Prostate gland (tissue), 2 donors: Measurements from ENCODE around the gene EEF1AKMT2. TPM values are rescaled to one million over a fixed set of nuclear protein-coding genes. Genes with fewer than 3 reads are reported as not detected.
"Not testable (repeated sequence)": the region's sequence is repeated elsewhere in the genome, so short reads cannot be mapped to it uniquely, and the experiment has no call there.

Source experiments
- DNase-seq: peaks from one replicate; pipeline ENCODE4 v3.0.0-alpha.2; 2019; ENCODE audit warnings: low spot score
- H3K27ac ChIP-seq, 2 donors: fragments of 200-600 bp; sonication (generic); 2 replicates each; pipeline ENCODE4 v1.5.1; 2017 to 2019
- H3K27me3 ChIP-seq: fragments of 200-600 bp; sonication (generic); replicated peaks from 2 replicates; pipeline ENCODE4 v1.5.1; 2019; ENCODE audit not compliant: insufficient read depth
- H3K36me3 ChIP-seq, 2 donors: fragments of 200-600 bp; sonication (generic); 1 replicate in 1 of 2; 2 replicates in 1 of 2; pipeline versions ENCODE4 v1.5.1 to v1.8.1; 2017 to 2019
- H3K4me1 ChIP-seq: fragments of 200-600 bp; sonication (generic); replicated peaks from 2 replicates; pipeline ENCODE4 v1.5.1; 2019
- H3K4me3 ChIP-seq, 2 donors: fragments of 200-600 bp; sonication (generic); 2 replicates each; pipeline ENCODE4 v1.5.1; 2017 to 2019
- H3K9me3 ChIP-seq: fragments of 200-600 bp; sonication (generic); 2 replicates; pipeline ENCODE4 v1.5.1; 2017
- CTCF ChIP-seq, 4 experiments: fragments of 200-600 bp in 2 of 4; fragments of 450-650 bp in 2 of 4; sonication (generic) in 2 of 4; IDR thresholded peaks; 1 replicate in 3 of 4; 2 replicates in 1 of 4; pipeline ENCODE4 v1.5.1; 2016 to 2019; ENCODE audit warnings: antibody characterized with exemption in 4 of 4, mild to moderate bottlenecking in 2 of 4, moderate library complexity in 2 of 4
- POLR2A ChIP-seq: fragments of 450-650 bp; IDR thresholded peaks from one replicate; pipeline ENCODE4 v1.6.1; 2016; ENCODE audit warnings: antibody characterized with exemption, mild to moderate bottlenecking
- POLR2AphosphoS5 ChIP-seq: sonication (generic); formaldehyde crosslinking; IDR thresholded peaks from one replicate; pipeline ENCODE4 v1.6.1; 2017; ENCODE audit warnings: antibody characterized with exemption
- WGBS: methylation state at CpG from one replicate; pipeline ENCODE4 v1.1.5; 2018; 5-methylcytosine and 5-hydroxymethylcytosine counted together
- intact Hi-C: fragments of 100-400 bp; cut with DNase I; formaldehyde crosslinking; loops from one replicate; pipeline ENCODE4 v1.14.2; 2022
- total RNA-seq, 2 donors: library from RNA; depleted of rRNA; stranded (reverse); fragments of >200 nt; gene quantifications; one replicate each; pipeline ENCODE4 v1.1.0, GENCODE V29; 2016

Gene EEF1AKMT2
- total RNA-seq, 2 donors from 2014 or later, result 15.7 to 20.5 TPM

DNA sequence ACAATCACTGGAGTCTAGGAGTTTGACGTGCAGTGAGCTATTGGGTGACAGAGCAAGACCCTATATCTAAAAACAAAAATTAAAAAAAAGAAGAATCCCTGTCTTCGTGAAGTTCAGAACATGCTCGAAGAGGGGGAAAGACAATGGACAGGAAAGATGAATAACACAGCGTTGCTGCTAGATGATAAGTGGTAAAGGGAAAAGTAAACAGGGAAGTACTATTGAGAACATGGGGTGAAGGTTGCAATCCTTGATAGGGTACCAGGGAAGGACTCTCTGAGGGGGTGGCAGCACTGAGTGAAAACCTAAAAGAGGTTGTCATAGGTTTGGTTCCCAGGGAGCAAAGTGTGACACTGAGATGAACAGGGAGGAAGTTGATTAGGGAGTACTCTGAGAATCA, 7.1 kb upstream of the EEF1AKMT2 start:
- H3K27ac ChIP-seq, result no peak overlapping the region
- intact Hi-C loops, result no loop called here
- TF ChIP-seq CTCF (IDR thresholded peaks at IDR 0.05) (no peak), POLR2AphosphoS5 (no peak), POLR2A (no peak)
- no peaks in the 10 kb centered on the region for H3K27me3 ChIP-seq
- H3K4me1 ChIP-seq, result peaks cover 5% of the 10 kb centered on the region
- WGBS, result 73% methylated on average over 4 of the region's 4 CpGs
- no peaks in the 10 kb centered on the region for H3K36me3 ChIP-seq
- no peaks in the 10 kb centered on the region for H3K9me3 ChIP-seq
- no peak for DNase-seq
- H3K4me3 ChIP-seq, result no peak overlapping the region

GRCh38 chr10:124798364-124798763, 6.7 kb upstream of the EEF1AKMT2 start:
- DNase-seq, result no peak

DNA sequence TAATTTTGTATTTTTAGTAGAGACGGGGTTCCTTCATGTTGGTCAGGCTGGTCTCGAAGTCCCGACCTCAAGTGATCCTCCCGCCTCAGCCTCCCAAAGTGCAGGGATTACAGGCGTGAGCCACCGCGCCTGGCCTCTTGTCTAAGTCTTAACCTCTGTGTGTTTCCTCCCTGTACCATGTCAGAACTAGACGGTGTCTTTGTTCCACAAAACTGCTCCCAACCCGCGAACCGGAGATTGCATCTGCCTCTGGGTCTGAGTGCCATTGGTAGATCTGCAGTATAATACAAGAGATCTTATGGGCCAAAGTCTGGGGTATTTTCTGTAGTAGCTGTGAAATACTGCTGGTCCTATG, 1.3 kb upstream of the EEF1AKMT2 start:
- H3K36me3 ChIP-seq, result no peaks in the 10 kb centered on the region
- H3K27ac ChIP-seq, result no peak overlapping the region
- 95% methylated on average over 11 of the region's 11 CpGs for WGBS
- no peak for DNase-seq
- H3K4me1 ChIP-seq, result no peaks in the 10 kb centered on the region
- TF ChIP-seq POLR2AphosphoS5 (no peak), CTCF (IDR thresholded peaks at IDR 0.05) (no peak), POLR2A (no peak)
- intact Hi-C loops, result loop anchor here (5.0 kb wide), 1 partner anchor 46 kb away; no protein-coding TSS in a partner anchor
- H3K27me3 ChIP-seq, result no peaks in the 10 kb centered on the region
- H3K4me3 ChIP-seq, result no peak overlapping the region
- no peaks in the 10 kb centered on the region for H3K9me3 ChIP-seq

More at GRCh38 chr10:124798364-124798763, 6.7 kb upstream of the EEF1AKMT2 start:
- intact Hi-C loops, result no loop called here
- no peaks in the 10 kb centered on the region for H3K27me3 ChIP-seq
- H3K4me3 ChIP-seq, result no peak overlapping the region
- 85% methylated on average over 1 of the region's 1 CpG for WGBS
- H3K4me1 ChIP-seq, result peaks cover 5% of the 10 kb centered on the region
- H3K9me3 ChIP-seq, result no peaks in the 10 kb centered on the region
- H3K36me3 ChIP-seq, result no peaks in the 10 kb centered on the region
- no peak overlapping the region for H3K27ac ChIP-seq
- TF ChIP-seq CTCF (IDR thresholded peaks at IDR 0.05), result no peak
- no peak for TF ChIP-seq POLR2A
- TF ChIP-seq POLR2AphosphoS5, result no peak

GRCh38 chr10:124782900-124783299, 8.8 kb downstream of the EEF1AKMT2 start:
- intact Hi-C loops, DNase-seq, H3K36me3 ChIP-seq, H3K4me1 ChIP-seq, H3K27ac ChIP-seq, H3K27me3 ChIP-seq, H3K9me3 ChIP-seq, H3K4me3 ChIP-seq: not testable (repeated sequence)
- WGBS, result 100% methylated on average over 1 of the region's 1 CpG

GRCh38 chr10:124768791-124769190, 22.9 kb downstream of the EEF1AKMT2 start:
- Histone ChIP-seq H3K27me3 (no peaks in the 10 kb centered on the region), H3K27ac (no peak overlapping the region), H3K4me3 (no peak overlapping the region), H3K4me1 (peaks cover 6% of the 10 kb centered on the region), H3K36me3 (no peaks in the 10 kb centered on the region), H3K9me3 (no peaks in the 10 kb centered on the region)
- intact Hi-C loops, result no loop called here
- DNase-seq, result no peak
- no peak for TF ChIP-seq CTCF (IDR thresholded peaks at IDR 0.05)
- TF ChIP-seq POLR2A, result no peak
- TF ChIP-seq POLR2AphosphoS5, result no peak
- 83% methylated on average over 2 of the region's 2 CpGs for WGBS
